ENCODE results near the gene SLC12A2.
A peak's percentile ranks its signal among the peaks of the same experiment; 100 is the strongest.

Gene SLC12A2

DNA sequence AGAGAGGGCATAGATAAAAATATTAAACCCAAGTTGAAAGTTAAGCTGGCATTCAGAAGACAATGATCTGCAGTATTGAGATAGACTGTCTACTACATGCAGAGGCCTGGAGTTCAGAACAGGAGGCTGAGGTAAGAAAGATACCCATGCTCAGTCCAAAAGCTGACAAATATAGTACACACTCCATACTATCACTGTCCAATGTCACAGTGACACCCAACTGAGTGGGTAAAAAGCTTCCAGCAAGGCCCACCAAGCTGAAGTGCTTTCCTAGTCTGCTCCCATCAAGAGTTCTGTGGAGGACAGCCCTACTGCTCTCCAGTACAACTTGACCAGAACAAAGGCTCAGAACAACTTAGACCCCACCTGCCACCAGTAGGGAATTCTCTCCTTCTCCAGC is 124.9 kb downstream of the SLC12A2 start:
- no peaks in the 10 kb centered on the region for H3K27me3 ChIP-seq (replicated peaks)
- H3K27ac ChIP-seq = no peak overlapping the region
- no peak for DNase-seq
- TF ChIP-seq, protein P1, sequence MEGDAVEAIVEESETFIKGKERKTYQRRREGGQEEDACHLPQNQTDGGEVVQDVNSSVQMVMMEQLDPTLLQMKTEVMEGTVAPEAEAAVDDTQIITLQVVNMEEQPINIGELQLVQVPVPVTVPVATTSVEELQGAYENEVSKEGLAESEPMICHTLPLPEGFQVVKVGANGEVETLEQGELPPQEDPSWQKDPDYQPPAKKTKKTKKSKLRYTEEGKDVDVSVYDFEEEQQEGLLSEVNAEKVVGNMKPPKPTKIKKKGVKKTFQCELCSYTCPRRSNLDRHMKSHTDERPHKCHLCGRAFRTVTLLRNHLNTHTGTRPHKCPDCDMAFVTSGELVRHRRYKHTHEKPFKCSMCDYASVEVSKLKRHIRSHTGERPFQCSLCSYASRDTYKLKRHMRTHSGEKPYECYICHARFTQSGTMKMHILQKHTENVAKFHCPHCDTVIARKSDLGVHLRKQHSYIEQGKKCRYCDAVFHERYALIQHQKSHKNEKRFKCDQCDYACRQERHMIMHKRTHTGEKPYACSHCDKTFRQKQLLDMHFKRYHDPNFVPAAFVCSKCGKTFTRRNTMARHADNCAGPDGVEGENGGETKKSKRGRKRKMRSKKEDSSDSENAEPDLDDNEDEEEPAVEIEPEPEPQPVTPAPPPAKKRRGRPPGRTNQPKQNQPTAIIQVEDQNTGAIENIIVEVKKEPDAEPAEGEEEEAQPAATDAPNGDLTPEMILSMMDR (IDR thresholded peaks at IDR 0.05; ENCODE audit: low read depth, low read length, missing control alignments) = no peak
- in situ Hi-C loops (cut with HindIII; ENCODE audit: low pct_ligation_motif_present, low sequenced_read_pairs) = loop anchor here (25.0 kb wide), 1 partner anchor 629 kb away; no protein-coding TSS in a partner anchor
- H3K4me3 ChIP-seq (ENCODE audit: low read depth, low read length) = no peak overlapping the region
- H3K36me3 ChIP-seq (replicated peaks) = no peaks in the 10 kb centered on the region

DNA sequence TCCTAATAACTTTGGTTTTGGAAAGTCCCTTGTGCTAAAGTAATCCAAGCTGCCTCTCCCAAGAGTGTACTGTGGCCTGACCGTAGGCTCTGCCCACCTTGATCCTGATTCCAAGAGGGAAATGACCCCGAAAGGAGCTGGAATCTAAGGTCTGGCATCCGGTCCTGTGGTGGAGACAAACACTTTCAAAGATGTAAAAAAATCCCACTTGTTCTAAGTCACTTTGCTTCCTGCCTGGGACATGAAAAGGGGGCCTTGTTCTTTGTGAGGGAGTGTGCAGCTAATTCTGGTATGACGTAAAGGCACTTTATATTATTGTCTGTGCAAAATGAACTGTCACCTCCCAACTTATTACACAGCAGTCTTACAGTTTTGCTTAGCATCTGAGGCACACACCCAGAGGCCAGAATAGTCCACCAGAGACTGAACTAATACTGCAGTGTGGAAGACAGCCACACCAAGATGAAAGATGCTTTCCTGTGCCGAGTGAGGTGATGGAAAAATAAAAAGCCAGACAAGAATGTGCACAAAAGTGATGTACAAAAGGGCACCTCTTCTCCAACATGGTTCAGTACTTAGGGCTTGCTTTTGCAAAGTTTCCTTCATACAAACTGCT is 128.7 kb downstream of the SLC12A2 start:
- no peak for DNase-seq
- Histone ChIP-seq H3K36me3 (replicated peaks) (no peaks in the 10 kb centered on the region), H3K27ac (no peak overlapping the region), H3K4me3 (ENCODE audit: low read depth, low read length) (no peak overlapping the region), H3K27me3 (replicated peaks) (no peaks in the 10 kb centered on the region)
- TF ChIP-seq, protein P1 (IDR thresholded peaks at IDR 0.05; ENCODE audit: low read depth, low read length, missing control alignments) = no peak
- in situ Hi-C loops (cut with HindIII; ENCODE audit: low pct_ligation_motif_present, low sequenced_read_pairs) = loop anchor here (25.0 kb wide), 1 partner anchor 625 kb away; no protein-coding TSS in a partner anchor

DNA sequence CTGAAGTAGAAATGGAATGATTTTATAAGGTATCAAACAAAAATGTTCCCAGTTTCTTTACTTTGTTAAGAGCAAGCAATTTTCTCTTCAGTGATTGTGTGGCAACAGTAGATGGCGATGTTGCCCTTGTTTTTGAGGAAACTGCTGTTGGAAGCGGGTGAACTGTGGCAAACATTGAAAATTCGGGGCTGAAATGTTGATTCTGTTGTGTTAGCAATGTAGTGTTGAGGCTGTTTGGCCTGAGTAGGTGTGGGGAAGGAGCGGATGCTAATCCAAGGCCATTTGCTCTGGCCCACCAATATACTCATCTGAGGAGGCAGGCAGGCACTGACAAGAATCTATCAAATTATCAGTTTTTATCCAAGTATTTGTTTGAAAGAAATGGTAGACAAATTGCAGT is 129.8 kb downstream of the SLC12A2 start:
- Histone ChIP-seq H3K36me3 (replicated peaks) (no peaks in the 10 kb centered on the region), H3K4me3 (ENCODE audit: low read depth, low read length) (no peak overlapping the region), H3K27ac (no peak overlapping the region), H3K27me3 (replicated peaks) (no peaks in the 10 kb centered on the region)
- DNase-seq = peak; percentile 65
- in situ Hi-C loops (cut with HindIII; ENCODE audit: low pct_ligation_motif_present, low sequenced_read_pairs) = loop anchor here (25.0 kb wide), 1 partner anchor 624 kb away; no protein-coding TSS in a partner anchor
- TF ChIP-seq, protein P1 (IDR thresholded peaks at IDR 0.05; ENCODE audit: low read depth, low read length, missing control alignments) = peak; percentile 78

DNA sequence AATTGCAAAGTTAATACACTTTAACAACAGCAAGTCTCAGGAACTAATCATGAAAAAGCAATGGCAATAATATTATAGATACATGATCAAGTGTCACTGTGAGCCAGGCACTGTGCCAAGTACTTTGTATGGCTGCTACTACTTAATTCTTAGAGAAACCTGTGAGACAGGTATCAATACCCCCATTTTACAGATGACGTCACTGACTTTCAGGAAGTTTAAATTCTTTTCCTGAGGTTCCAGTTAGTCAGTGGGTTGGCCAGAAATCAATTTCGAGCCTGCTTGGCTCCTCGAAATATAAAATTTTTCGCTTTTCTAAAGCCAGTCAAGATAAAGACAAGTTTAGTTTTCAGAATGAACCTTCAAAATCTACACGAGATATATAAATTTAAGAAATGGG is 130.3 kb downstream of the SLC12A2 start:
- no peaks in the 10 kb centered on the region for H3K27me3 ChIP-seq (replicated peaks)
- in situ Hi-C loops (cut with HindIII; ENCODE audit: low pct_ligation_motif_present, low sequenced_read_pairs) = loop anchor here (25.0 kb wide), 1 partner anchor 623 kb away; no protein-coding TSS in a partner anchor
- no peak for DNase-seq
- H3K4me3 ChIP-seq (ENCODE audit: low read depth, low read length) = no peak overlapping the region
- TF ChIP-seq, protein P1 (IDR thresholded peaks at IDR 0.05; ENCODE audit: low read depth, low read length, missing control alignments) = no peak
- no peak overlapping the region for H3K27ac ChIP-seq
- H3K36me3 ChIP-seq (replicated peaks) = no peaks in the 10 kb centered on the region

DNA sequence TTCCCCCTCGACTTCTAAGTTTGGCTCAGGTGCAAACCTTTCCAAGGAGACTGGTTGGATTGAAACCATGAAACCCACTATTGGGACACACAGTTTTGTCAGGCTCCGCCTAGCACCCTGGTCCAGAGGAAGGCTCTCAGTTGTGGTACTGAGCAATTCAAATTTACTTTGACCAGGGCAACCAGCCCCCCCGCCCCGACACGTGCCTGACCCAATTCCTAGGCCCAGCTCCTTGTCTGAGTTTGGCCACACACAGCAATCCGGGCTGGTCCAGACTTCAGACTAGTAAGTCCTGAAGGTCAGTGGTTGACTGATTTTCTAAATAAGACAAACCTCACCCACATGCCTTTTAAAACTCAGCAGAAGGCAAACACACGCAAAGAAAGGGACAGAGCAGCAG is 132.7 kb downstream of the SLC12A2 start:
- TF ChIP-seq, protein P1 (IDR thresholded peaks at IDR 0.05; ENCODE audit: low read depth, low read length, missing control alignments) = no peak
- Histone ChIP-seq H3K36me3 (replicated peaks) (no peaks in the 10 kb centered on the region), H3K27me3 (replicated peaks) (no peaks in the 10 kb centered on the region), H3K27ac (no peak overlapping the region), H3K4me3 (ENCODE audit: low read depth, low read length) (no peak overlapping the region)
- DNase-seq = no peak
- in situ Hi-C loops (cut with HindIII; ENCODE audit: low pct_ligation_motif_present, low sequenced_read_pairs) = loop anchor here (25.0 kb wide), 1 partner anchor 621 kb away; no protein-coding TSS in a partner anchor
